GM23338 (cell line): ENCODE measurements around the gene DDB1.

ENCODE experiments used
- CREB1 ChIP-seq: fragments of 250-450 bp; sonication (Bioruptor Pico); IDR thresholded peaks from 2 replicates; pipeline ENCODE4 v1.5.0; 2020; ENCODE audit warnings: low read depth, mild to moderate bottlenecking, moderate library complexity
- CTCF ChIP-seq, 2 experiments: fragments of 200-600 bp in 1 of 2; sonication (generic) in 1 of 2; conservative IDR thresholded peaks; 2 replicates each; pipeline versions ENCODE4 v1.5.1 to v1.6.1; 2016 to 2017; ENCODE audit warnings: antibody characterized with exemption in 2 of 2, low read depth in 2 of 2, mild to moderate bottlenecking in 2 of 2, moderate library complexity in 1 of 2
- ETS1 ChIP-seq: IDR thresholded peaks from 2 replicates; pipeline ENCODE4 v1.6.1; 2016; ENCODE audit warnings: antibody characterized with exemption
- EZH2 ChIP-seq: fragments of 200-600 bp; sonication (generic); IDR thresholded peaks from one replicate; pipeline ENCODE4 v1.8.0; 2017; ENCODE audit warnings: antibody characterized with exemption, mild to moderate bottlenecking, low read depth; ENCODE audit not compliant: unreplicated experiment
- EZH2phosphoT487 ChIP-seq: fragments of 200-600 bp; sonication (generic); IDR thresholded peaks from one replicate; pipeline ENCODE4 v1.8.1; 2018; ENCODE audit warnings: antibody characterized with exemption; ENCODE audit not compliant: unreplicated experiment
- JUNB ChIP-seq: IDR thresholded peaks from one replicate; pipeline ENCODE4 v1.6.1; 2016; ENCODE audit warnings: antibody characterized with exemption; ENCODE audit not compliant: unreplicated experiment
- NANOG ChIP-seq: IDR thresholded peaks from 2 replicates; pipeline ENCODE4 v1.6.1; 2016; ENCODE audit warnings: antibody characterized with exemption, borderline replicate concordance
- POLR2AphosphoS5 ChIP-seq: IDR thresholded peaks from 2 replicates; pipeline ENCODE4 v1.6.1; 2016; ENCODE audit warnings: antibody characterized with exemption, low read depth
- STAT1 ChIP-seq: IDR thresholded peaks from one replicate; pipeline ENCODE4 v1.6.1; 2016; ENCODE audit warnings: antibody characterized with exemption; ENCODE audit not compliant: unreplicated experiment
- ZNF114 ChIP-seq: fragments of 250-450 bp; sonication (Bioruptor Pico); IDR thresholded peaks from 2 replicates; pipeline ENCODE4 v1.5.0; 2020; ENCODE audit warnings: mild to moderate bottlenecking, moderate library complexity
- ZNF331 ChIP-seq: fragments of 250-450 bp; sonication (Bioruptor Pico); IDR thresholded peaks from 2 replicates; pipeline ENCODE4 v1.5.0; 2020; ENCODE audit warnings: low read depth, mild to moderate bottlenecking, moderate library complexity
- TF ChIP-seq, protein P1 (sequence below): IDR thresholded peaks from one replicate; pipeline ENCODE4 v1.6.1; 2018; ENCODE audit warnings: antibody characterized with exemption; ENCODE audit not compliant: unreplicated experiment

DNA sequence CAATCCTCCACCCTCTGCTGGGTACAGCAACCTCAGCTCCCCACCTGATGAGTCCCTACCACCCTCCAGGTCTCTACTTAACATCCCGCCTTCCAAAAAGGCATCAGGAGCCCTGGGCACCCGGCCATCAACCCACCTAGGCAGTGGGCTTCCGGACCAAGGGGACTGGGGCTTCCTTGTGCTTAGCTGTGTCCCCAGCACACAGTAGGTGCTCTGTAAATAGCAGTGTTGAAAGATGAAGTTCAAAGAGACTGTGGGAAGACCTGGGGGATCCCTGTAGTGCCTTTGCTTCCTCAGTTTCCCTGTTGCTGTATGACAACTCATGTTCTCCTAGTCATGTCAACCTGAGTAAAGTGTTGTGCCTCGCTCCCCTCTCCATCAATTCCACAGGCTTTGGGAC lies 58.8 kb downstream of the DDB1 start:
- TF ChIP-seq CTCF (conservative IDR thresholded peaks at IDR 0.05; ENCODE audit: low read depth in 2 of 2) (no peak), JUNB (no peak), STAT1 (no peak), POLR2AphosphoS5 (no peak), EZH2phosphoT487 (no peak), EZH2 (no peak), ZNF331 (CRISPR knock-in tag) (no peak), CREB1 (CRISPR knock-in tag) (no peak), ETS1 (no peak), NANOG (no peak), ZNF114 (no peak)
- TF ChIP-seq, protein P1, sequence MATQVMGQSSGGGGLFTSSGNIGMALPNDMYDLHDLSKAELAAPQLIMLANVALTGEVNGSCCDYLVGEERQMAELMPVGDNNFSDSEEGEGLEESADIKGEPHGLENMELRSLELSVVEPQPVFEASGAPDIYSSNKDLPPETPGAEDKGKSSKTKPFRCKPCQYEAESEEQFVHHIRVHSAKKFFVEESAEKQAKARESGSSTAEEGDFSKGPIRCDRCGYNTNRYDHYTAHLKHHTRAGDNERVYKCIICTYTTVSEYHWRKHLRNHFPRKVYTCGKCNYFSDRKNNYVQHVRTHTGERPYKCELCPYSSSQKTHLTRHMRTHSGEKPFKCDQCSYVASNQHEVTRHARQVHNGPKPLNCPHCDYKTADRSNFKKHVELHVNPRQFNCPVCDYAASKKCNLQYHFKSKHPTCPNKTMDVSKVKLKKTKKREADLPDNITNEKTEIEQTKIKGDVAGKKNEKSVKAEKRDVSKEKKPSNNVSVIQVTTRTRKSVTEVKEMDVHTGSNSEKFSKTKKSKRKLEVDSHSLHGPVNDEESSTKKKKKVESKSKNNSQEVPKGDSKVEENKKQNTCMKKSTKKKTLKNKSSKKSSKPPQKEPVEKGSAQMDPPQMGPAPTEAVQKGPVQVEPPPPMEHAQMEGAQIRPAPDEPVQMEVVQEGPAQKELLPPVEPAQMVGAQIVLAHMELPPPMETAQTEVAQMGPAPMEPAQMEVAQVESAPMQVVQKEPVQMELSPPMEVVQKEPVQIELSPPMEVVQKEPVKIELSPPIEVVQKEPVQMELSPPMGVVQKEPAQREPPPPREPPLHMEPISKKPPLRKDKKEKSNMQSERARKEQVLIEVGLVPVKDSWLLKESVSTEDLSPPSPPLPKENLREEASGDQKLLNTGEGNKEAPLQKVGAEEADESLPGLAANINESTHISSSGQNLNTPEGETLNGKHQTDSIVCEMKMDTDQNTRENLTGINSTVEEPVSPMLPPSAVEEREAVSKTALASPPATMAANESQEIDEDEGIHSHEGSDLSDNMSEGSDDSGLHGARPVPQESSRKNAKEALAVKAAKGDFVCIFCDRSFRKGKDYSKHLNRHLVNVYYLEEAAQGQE: no peak
